Rectal smooth muscle tissue (tissue), 1 donor: ENCODE data around the gene SLC24A4.

Source experiments
- H3K27ac ChIP-seq: one replicate; pipeline ENCODE4 v1.7.0; 2013; ENCODE audit warnings: low read depth, low read length, inconsistent platforms
- H3K27me3 ChIP-seq: one replicate; pipeline ENCODE4 v1.7.0; 2013; ENCODE audit warnings: low read length; ENCODE audit not compliant: control insufficient read depth, insufficient read depth
- H3K36me3 ChIP-seq: one replicate; pipeline ENCODE4 v1.7.0; 2013; ENCODE audit warnings: low read length; ENCODE audit not compliant: control insufficient read depth, insufficient read depth
- H3K4me1 ChIP-seq: one replicate; pipeline ENCODE4 v1.7.0; 2013; ENCODE audit warnings: low read length; ENCODE audit not compliant: control insufficient read depth, insufficient read depth
- H3K4me3 ChIP-seq: one replicate; pipeline ENCODE4 v1.7.0; 2013; ENCODE audit warnings: low read length
- H3K9ac ChIP-seq: one replicate; pipeline ENCODE4 v1.7.0; 2013; ENCODE audit warnings: low read length

SLC24A4 gene

DNA sequence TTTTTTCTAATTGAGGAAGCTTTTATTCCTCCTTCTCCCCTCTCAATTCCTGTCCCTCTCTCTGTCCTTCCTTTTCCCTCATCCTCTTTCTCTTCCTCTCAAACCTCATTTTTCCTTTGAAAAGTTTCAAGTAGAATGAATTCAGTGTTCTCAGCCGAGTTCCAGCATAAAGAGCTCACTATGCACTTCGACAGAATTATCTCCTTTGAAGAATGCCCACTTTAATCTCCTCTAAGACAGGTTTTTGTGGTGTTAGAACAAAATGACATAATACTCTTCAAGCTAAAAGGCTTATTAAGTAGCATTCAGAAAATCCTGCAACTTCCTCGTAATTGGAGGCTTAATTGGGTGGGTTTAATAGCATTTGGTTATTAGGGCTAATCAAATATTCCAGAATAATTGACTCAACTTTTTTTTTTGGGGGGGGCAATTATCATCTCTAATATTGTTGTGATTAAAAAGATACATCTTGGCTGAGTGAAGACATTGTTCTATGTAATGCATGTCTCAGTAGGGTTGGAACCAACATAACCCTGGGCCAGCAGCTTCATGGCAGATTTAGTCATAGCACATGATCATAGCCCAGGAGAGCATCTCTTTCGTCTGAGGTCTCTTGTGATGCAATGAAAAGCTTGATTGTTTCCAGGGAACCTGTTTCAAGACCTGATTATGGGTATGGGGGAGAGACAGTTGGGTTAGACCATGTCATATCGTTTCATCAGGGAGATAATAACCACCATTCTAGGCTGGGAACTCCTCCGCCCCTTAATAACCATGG lies 25.0 kb upstream of the SLC24A4 start:
- Histone ChIP-seq H3K4me3 (no peak overlapping the region), H3K4me1 (no peaks in the 10 kb centered on the region), H3K36me3 (no peaks in the 10 kb centered on the region), H3K27ac (no peak overlapping the region), H3K27me3 (no peaks in the 10 kb centered on the region), H3K9ac (no peak overlapping the region)

- Histone ChIP-seq H3K27me3 (no peaks in the 10 kb centered on the region), H3K27ac (no peak overlapping the region), H3K36me3 (no peaks in the 10 kb centered on the region)
Measured at GRCh38 chr14:92302481-92302880, 20.5 kb upstream of the SLC24A4 start.

DNA sequence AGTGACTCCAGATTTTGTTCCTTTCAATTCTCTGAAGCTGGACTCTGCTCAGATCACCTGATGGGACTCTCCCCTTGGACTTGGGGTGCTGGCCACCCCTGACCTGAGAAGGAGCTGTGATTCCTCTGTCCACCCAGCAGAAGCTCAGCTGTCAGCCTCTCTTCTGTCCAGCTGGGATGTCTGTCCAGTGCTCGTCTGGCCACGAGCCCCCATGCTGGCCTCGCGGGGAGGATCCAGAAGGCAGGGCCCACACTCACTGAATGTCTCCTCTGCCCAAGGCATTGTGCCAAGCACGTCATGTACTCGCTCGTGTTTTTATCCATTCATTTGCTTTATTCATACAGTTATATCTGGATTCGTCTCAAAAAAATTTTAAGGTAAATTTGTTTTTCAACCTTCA lies 14.2 kb upstream of the SLC24A4 start:
- Histone ChIP-seq H3K27ac (no peak overlapping the region), H3K27me3 (no peaks in the 10 kb centered on the region), H3K9ac (no peak overlapping the region), H3K4me3 (no peak overlapping the region), H3K4me1 (no peaks in the 10 kb centered on the region), H3K36me3 (no peaks in the 10 kb centered on the region)

More at GRCh38 chr14:92302481-92302880, 20.5 kb upstream of the SLC24A4 start:
- Histone ChIP-seq H3K9ac (no peak overlapping the region), H3K4me1 (no peaks in the 10 kb centered on the region), H3K4me3 (no peak overlapping the region)

DNA sequence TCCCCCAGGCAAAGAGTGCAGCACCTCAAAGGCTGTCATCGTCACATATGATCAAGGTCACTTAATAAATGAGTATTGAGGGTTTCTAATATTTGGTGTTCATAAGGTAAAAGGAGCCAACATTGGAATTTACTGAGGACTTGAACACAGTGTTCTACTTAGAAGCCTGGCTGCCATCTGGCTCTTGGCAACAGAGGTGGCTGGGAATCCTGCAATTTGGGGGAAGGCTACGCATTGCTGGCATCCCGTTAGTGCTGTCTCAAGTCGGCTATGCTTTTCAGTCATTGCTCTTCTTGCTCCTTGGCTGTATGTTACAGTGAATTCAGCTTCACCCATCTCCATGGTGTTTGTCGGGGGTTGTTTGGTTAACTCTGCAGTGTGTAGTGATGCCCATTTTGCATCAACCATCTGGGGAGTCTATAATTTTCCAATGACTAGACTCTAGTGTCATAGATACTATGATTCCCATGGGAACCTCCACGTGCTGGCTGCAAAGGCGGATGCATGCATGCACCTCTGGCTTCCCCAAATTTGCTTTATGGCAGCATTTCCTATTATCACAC lies 12.9 kb upstream of the SLC24A4 start:
- H3K27ac ChIP-seq: no peak overlapping the region
- H3K4me3 ChIP-seq: no peak overlapping the region
- no peaks in the 10 kb centered on the region for H3K4me1 ChIP-seq
- no peak overlapping the region for H3K9ac ChIP-seq
- no peaks in the 10 kb centered on the region for H3K36me3 ChIP-seq
- H3K27me3 ChIP-seq: no peaks in the 10 kb centered on the region

GRCh38 chr14:92310776-92311375 lies 12.1 kb upstream of the SLC24A4 start:
- H3K27ac ChIP-seq: no peak overlapping the region

DNA sequence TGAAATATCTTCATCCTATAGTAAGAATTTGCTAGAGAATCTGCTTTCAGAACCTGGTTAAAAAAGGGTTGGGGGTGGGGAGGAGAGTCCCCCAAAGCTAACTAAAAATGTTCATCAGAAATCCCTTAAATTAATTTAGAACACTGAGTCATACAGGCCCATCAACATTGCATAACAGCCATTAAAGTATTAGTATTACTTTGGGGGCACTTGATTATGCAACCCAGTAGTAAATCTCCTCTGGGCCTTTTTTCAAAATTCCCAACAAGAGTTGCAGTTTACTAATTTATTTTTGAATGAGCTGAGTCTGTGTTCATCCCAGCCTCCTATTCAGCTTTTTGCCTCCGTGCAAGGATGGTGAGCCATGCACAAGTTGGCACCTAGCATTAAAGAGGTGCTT lies 8.8 kb upstream of the SLC24A4 start:
- no peaks in the 10 kb centered on the region for H3K4me1 ChIP-seq
- no peak overlapping the region for H3K27ac ChIP-seq
- H3K9ac ChIP-seq: no peak overlapping the region
- H3K36me3 ChIP-seq: no peaks in the 10 kb centered on the region
- H3K27me3 ChIP-seq: no peaks in the 10 kb centered on the region
- H3K4me3 ChIP-seq: no peak overlapping the region

More at GRCh38 chr14:92310776-92311375, 12.1 kb upstream of the SLC24A4 start:
- no peak overlapping the region for H3K4me3 ChIP-seq
- H3K4me1 ChIP-seq: no peaks in the 10 kb centered on the region
- H3K27me3 ChIP-seq: no peaks in the 10 kb centered on the region
- H3K9ac ChIP-seq: no peak overlapping the region
- no peaks in the 10 kb centered on the region for H3K36me3 ChIP-seq

DNA sequence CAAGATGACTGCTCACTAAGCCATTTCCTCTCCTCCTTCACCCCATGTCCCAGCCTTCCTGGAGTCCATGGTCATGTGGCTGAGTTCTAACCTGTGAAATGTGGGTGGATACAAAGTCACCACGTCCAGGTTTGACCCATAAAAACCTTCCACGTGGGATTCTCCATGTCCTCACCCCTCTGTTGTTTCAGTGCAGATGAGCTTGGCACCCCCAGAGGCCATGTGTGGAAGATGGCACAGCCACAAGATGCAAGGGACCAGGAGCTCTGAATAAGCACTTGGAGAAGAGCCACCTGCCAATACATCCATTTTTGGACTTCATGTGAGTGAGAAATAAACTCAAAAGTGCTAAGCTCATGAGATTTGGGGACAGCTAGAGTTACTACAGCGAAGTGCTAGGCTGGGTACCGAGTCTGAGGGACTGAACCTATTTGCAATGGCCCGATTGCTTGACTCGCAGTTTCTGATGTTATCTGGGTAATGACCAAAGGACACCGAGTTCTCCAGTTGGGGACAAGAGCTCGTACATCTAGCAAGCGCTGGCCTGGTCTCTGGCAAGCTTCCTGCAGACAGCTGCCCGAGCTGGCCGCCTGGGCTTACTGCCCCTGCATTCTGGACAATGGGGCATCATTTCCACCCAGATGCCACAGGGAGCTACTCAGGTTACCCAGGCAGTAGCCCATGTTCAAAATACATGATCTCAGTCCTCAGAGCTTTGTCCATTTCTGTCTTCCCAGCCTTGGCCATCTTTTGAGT lies 7.7 kb upstream of the SLC24A4 start:
- no peaks in the 10 kb centered on the region for H3K27me3 ChIP-seq
- no peaks in the 10 kb centered on the region for H3K36me3 ChIP-seq
- H3K9ac ChIP-seq: no peak overlapping the region
- no peaks in the 10 kb centered on the region for H3K4me1 ChIP-seq
- no peak overlapping the region for H3K4me3 ChIP-seq
- H3K27ac ChIP-seq: no peak overlapping the region

DNA sequence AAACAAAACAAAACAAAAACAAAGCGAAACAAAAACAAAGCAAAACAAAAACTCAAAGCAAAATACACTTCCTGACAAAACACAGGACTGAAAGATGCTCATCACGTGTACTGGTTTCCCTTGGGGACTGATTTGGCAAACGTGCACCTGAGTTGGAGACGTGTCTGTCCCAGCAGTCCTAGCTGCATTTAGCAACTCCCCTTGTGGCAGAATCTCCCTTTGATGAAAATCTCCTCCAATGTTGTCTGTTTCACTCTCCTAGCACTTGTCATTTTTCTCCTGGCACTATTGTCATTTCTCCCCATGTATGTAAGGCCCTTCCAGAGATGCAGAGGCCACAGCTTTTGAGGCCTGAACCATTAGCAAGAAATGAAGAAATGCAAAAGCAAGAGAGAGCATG lies 6.8 kb upstream of the SLC24A4 start:
- Histone ChIP-seq H3K27me3 (no peaks in the 10 kb centered on the region), H3K27ac (no peak overlapping the region), H3K4me3 (no peak overlapping the region), H3K4me1 (no peaks in the 10 kb centered on the region), H3K36me3 (no peaks in the 10 kb centered on the region), H3K9ac (no peak overlapping the region)

GRCh38 chr14:92316937-92317336 lies 6.0 kb upstream of the SLC24A4 start:
- Histone ChIP-seq H3K36me3 (no peaks in the 10 kb centered on the region), H3K4me3 (no peak overlapping the region), H3K27ac (no peak overlapping the region)

GRCh38 chr14:92317511-92317910 lies 5.5 kb upstream of the SLC24A4 start:
- Histone ChIP-seq H3K27me3 (no peaks in the 10 kb centered on the region), H3K27ac (no peak overlapping the region), H3K9ac (no peak overlapping the region), H3K36me3 (no peaks in the 10 kb centered on the region), H3K4me1 (no peaks in the 10 kb centered on the region), H3K4me3 (no peak overlapping the region)

More at GRCh38 chr14:92316937-92317336, 6.0 kb upstream of the SLC24A4 start:
- Histone ChIP-seq H3K9ac (no peak overlapping the region), H3K4me1 (no peaks in the 10 kb centered on the region), H3K27me3 (no peaks in the 10 kb centered on the region)

DNA sequence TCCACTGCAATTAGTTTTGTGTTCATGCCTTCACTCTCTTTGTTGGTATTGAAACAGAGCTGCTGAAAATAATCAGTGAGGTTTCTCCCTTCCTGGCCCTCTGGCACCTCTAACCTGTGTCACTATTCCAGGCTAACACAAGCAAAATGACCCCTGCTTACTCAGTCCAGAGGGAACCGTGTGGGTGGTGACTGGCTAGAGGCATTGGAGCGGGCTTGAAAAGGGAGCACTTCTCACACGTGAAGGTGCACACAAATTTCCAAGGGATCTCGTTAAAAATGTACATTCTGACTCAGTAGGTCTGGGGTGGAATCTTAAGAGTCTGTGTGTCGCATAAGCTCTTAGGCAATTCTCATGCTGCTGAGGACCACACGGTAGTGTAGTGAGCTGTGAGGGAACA lies 1.3 kb upstream of the SLC24A4 start:
- H3K27me3 ChIP-seq: peaks cover 7% of the 10 kb centered on the region
- H3K4me1 ChIP-seq: no peaks in the 10 kb centered on the region
- H3K27ac ChIP-seq: no peak overlapping the region
- H3K9ac ChIP-seq: no peak overlapping the region
- no peaks in the 10 kb centered on the region for H3K36me3 ChIP-seq
- H3K4me3 ChIP-seq: no peak overlapping the region

GRCh38 chr14:92322516-92322915 lies 449 bp upstream of the SLC24A4 start:
- no peak overlapping the region for H3K4me3 ChIP-seq
- H3K27me3 ChIP-seq: peaks cover 7% of the 10 kb centered on the region
- H3K27ac ChIP-seq: no peak overlapping the region
- no peaks in the 10 kb centered on the region for H3K36me3 ChIP-seq
- no peak overlapping the region for H3K9ac ChIP-seq
- H3K4me1 ChIP-seq: no peaks in the 10 kb centered on the region
